ENCODE results near the gene HNRNPR. TPM values are rescaled to one million over a fixed set of nuclear protein-coding genes. Genes with fewer than 3 reads are reported as not detected.

HNRNPR gene
- total RNA-seq, 2 donors from 2014 or later, result 187 to 210 TPM

DNA sequence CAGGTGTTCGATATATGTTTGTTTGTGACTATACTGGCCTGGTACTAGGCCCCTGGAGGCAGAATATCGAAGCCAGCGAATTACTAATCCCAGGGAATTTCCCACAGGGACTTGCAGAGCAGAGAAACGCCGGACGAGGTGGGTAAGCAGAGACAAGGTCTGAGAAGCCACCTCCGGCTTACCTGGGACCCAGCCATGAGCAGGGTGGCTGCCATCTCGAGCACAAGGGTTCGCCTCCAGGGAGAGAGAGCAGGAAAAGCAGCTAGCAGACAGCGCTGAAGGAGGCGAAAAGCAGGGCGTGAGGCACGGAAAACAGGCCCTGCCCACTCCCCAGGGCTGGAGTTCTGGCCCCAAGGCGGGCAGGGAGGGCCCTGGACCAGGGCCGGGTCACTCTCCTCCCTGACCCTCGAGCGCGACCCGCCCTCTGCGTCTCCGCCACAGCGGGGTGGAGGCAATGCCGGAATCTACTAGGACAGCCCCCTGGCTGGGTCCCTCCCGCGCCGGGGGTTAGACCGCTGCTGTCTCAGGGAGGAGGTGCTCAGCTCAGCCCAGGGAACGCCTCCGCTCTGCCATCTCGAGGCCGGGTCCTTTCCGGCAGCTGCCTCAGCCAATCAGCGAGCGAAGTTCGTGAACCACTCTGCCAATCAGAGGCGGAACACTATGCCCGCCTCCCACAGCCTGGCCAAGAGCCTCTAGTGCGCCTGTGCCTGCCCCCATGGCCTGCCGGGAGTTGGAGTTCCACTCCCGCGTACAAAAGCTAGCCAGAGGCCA is 23.9 kb upstream of the HNRNPR start:
- Histone ChIP-seq H3K4me3 (ENCODE audit: low read length) (peak overlapping the region; percentile 95), H3K36me3 (ENCODE audit: control insufficient read depth, insufficient read depth, low read length) (peaks cover 44% of the 10 kb centered on the region), H3K27ac (ENCODE audit: low read depth, low read length) (peak overlapping the region; percentile 99), H3K27me3 (ENCODE audit: control insufficient read depth, insufficient read depth, low read length, poor library complexity, severe bottlenecking) (no peaks in the 10 kb centered on the region), H3K9ac (ENCODE audit: extremely low read depth, low read length, poor library complexity, severe bottlenecking) (peak overlapping the region; percentile 94), H3K4me1 (ENCODE audit: control insufficient read depth, insufficient read depth, low read length) (peaks cover 19% of the 10 kb centered on the region), H3K9me3 (ENCODE audit: control insufficient read depth, low read length) (peaks cover 40% of the 10 kb centered on the region)
- peaks cover 47% of the 10 kb centered on the region for H3K9me3 Mint-ChIP-seq
- peaks cover 50% of the 10 kb centered on the region for H3K36me3 Mint-ChIP-seq (ENCODE audit: low read depth)
- 5 to 13% methylated on average over 16 to 41 of the region's 41 CpGs for WGBS, 2 experiments (ENCODE audit: insufficient coverage in 1 of 2, insufficient read length in 1 of 2)
- peaks cover 38% of the 10 kb centered on the region for H3K4me1 Mint-ChIP-seq
- peak overlapping the region; percentile 99 for H3K27ac Mint-ChIP-seq
- peaks cover 68% of the 10 kb centered on the region for H3K27me3 Mint-ChIP-seq (ENCODE audit: insufficient read depth)
- H3K4me3 Mint-ChIP-seq, result peak overlapping the region; percentile 89
- TF ChIP-seq, protein P1, sequence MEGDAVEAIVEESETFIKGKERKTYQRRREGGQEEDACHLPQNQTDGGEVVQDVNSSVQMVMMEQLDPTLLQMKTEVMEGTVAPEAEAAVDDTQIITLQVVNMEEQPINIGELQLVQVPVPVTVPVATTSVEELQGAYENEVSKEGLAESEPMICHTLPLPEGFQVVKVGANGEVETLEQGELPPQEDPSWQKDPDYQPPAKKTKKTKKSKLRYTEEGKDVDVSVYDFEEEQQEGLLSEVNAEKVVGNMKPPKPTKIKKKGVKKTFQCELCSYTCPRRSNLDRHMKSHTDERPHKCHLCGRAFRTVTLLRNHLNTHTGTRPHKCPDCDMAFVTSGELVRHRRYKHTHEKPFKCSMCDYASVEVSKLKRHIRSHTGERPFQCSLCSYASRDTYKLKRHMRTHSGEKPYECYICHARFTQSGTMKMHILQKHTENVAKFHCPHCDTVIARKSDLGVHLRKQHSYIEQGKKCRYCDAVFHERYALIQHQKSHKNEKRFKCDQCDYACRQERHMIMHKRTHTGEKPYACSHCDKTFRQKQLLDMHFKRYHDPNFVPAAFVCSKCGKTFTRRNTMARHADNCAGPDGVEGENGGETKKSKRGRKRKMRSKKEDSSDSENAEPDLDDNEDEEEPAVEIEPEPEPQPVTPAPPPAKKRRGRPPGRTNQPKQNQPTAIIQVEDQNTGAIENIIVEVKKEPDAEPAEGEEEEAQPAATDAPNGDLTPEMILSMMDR (conservative IDR thresholded peaks at IDR 0.05), result no peak
- peak; percentile 100 for DNase-seq

DNA sequence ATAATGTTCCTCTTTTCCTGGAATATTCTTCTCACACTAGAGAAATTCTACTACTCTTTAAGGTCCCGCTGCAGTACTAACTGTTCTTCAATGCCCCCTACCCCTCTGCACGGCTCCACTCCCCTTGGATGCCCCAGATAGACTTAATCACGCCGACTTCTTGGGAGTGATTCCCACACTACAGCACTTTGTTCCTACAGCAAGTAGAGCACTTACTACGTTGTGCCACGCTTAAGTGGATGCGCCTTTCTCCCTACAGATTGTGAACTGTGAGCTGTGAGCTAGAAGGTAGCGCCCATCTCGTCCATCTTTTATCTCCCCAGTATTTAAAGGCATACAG is 23.3 kb upstream of the HNRNPR start:
- peaks cover 16% of the 10 kb centered on the region for H3K4me1 ChIP-seq (ENCODE audit: control insufficient read depth, insufficient read depth, low read length)
- WGBS, 2 experiments (ENCODE audit: insufficient coverage in 1 of 2, insufficient read length in 1 of 2), result 74 to 75% methylated on average over 4 to 9 of the region's 9 CpGs

GRCh38 chr1:23366598-23366997 is 22.5 kb upstream of the HNRNPR start:
- H3K27ac Mint-ChIP-seq, result no peak overlapping the region
- no peak overlapping the region for H3K27ac ChIP-seq (ENCODE audit: low read depth, low read length)
- peaks cover 71% of the 10 kb centered on the region for H3K27me3 Mint-ChIP-seq (ENCODE audit: insufficient read depth)
- peaks cover 60% of the 10 kb centered on the region for H3K9me3 Mint-ChIP-seq
- no peaks in the 10 kb centered on the region for H3K27me3 ChIP-seq (ENCODE audit: control insufficient read depth, insufficient read depth, low read length, poor library complexity, severe bottlenecking)
- H3K9me3 ChIP-seq (ENCODE audit: control insufficient read depth, low read length), result peaks cover 54% of the 10 kb centered on the region
- DNase-seq, result no peak
- H3K4me1 Mint-ChIP-seq, result peaks cover 26% of the 10 kb centered on the region
- peaks cover 46% of the 10 kb centered on the region for H3K36me3 ChIP-seq (ENCODE audit: control insufficient read depth, insufficient read depth, low read length)
- TF ChIP-seq, protein P1 (conservative IDR thresholded peaks at IDR 0.05), result no peak
- peaks cover 8% of the 10 kb centered on the region for H3K4me1 ChIP-seq (ENCODE audit: control insufficient read depth, insufficient read depth, low read length)
- H3K9ac ChIP-seq (ENCODE audit: extremely low read depth, low read length, poor library complexity, severe bottlenecking), result no peak overlapping the region
- peak overlapping the region; percentile 95 for H3K4me3 ChIP-seq (ENCODE audit: low read length)
- 91 to 92% methylated on average over 4 to 5 of the region's 5 CpGs for WGBS, 2 experiments (ENCODE audit: insufficient coverage in 1 of 2, insufficient read length in 1 of 2)
- no peak overlapping the region for H3K4me3 Mint-ChIP-seq
- H3K36me3 Mint-ChIP-seq (ENCODE audit: low read depth), result peaks cover 57% of the 10 kb centered on the region

More for the DNA sequence above, 23.3 kb upstream of the HNRNPR start:
- Histone ChIP-seq H3K27ac (ENCODE audit: low read depth, low read length) (no peak overlapping the region), H3K9ac (ENCODE audit: extremely low read depth, low read length, poor library complexity, severe bottlenecking) (peak overlapping the region; percentile 32), H3K9me3 (ENCODE audit: control insufficient read depth, low read length) (peaks cover 46% of the 10 kb centered on the region), H3K27me3 (ENCODE audit: control insufficient read depth, insufficient read depth, low read length, poor library complexity, severe bottlenecking) (no peaks in the 10 kb centered on the region), H3K4me3 (ENCODE audit: low read length) (peak overlapping the region; percentile 95), H3K36me3 (ENCODE audit: control insufficient read depth, insufficient read depth, low read length) (peaks cover 45% of the 10 kb centered on the region)
- Mint-ChIP-seq H3K27me3 (ENCODE audit: insufficient read depth) (peaks cover 70% of the 10 kb centered on the region), H3K4me1 (peaks cover 34% of the 10 kb centered on the region), H3K4me3 (peak overlapping the region; percentile 89), H3K36me3 (ENCODE audit: low read depth) (peaks cover 55% of the 10 kb centered on the region), H3K27ac (peak overlapping the region; percentile 99), H3K9me3 (peaks cover 52% of the 10 kb centered on the region)
- TF ChIP-seq, protein P1 (conservative IDR thresholded peaks at IDR 0.05), result no peak
- DNase-seq, result no peak

Data from endodermal cell (in vitro differentiated cells).